HG02588 (cell line): ENCODE measurements around the gene PRR36.

Source experiments
- ATAC-seq: cut with Tn5 transposase; IDR thresholded peaks from one replicate; pipeline ENCODE4 v1.9.1; 2021; ENCODE audit warnings: mild to moderate bottlenecking, moderate library complexity; ENCODE audit not compliant: unreplicated experiment

PRR36 gene

GRCh38 chr19:7873304-7874075 is 700 bp downstream of the PRR36 start:
- no peak for ATAC-seq

DNA sequence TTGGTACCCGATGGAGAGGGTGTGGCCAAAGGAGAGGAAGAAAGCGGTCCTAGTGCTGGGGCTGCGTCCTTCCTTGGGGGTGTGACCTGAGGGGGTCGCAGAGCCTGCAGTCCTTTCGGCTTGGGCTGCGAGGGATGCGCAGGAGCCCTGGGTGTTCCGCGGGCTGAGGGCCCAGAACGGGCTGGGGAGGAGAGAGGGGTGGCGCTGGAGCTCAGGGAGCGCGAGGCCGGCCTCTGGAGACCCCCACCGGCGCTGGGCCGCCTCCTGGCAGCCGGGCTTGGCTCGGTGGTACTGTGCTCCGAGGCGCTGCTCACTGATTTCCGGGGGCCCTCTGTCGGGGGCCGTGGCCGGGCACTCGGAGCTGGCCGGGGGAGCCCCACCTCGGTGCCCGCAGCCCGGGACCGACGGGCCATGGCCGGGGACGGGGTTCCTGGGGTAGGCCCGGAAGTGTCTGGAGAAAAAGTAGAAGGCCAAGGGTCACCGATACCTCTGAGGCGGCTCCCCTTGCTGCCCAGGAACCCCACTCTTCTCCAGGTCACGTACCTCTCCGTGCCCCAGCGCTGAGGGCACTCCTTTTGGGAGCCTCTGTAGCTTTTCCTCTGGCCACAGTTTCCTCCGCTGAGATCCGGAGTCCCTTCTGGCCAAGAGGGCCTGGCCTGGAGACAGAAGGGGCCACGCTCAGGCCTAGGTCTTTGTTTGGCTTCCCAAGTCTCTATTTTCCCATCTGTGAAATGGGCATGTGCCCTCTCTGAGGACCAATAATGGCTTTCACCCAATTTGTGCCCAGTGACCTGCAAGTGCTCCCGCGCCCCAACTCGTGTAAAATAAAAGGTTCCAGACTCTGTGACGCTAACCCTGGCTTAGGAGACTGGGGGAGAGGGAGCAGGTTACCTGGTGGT is 1.6 kb downstream of the PRR36 start:
- ATAC-seq, result no peak

DNA sequence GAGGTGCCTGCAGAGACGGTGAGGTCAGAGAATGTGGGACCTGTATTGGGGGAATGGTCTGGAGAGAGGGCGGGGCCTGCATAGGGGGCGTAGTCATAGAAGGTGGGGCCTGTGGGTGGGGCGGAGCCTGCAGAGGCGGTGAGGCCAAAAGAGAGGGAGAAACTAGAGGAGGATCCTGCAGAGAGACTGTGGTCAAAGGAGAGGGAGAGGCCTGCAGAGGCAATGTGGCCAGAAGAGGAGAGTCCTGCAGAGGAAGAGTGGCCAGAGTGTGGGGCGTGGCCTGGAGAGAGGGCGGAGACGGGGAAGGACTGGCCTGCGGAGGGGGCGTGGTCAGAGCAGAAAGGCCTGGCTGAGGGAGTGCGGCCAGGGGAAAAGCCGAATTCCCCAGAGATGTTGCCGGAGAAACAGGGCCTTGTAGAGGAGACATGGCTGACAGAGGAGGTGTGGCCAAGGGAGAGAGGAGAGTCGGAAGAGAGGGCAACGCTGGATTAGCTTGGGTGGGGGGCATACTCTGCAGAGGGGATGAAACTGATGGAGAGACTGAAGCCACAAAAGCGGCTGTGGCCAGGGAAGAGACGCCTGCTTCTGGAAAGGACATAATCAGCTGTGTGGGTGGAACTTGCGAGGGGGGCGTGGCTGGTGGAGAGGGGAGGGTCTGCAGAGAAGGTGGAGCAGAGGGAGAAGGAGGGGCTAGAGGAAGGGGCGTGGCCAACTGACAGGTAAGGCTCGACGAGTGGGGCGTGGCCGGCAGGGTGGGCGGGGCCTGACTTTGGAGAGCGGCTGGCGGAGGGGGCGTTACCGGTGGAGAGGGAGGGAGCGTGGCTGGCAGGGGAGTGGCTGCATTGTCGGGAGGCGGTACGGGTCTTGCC is 2.5 kb downstream of the PRR36 start:
- ATAC-seq, result no peak

- no peak for ATAC-seq
These were observed 3.4 kb downstream of the PRR36 start for GRCh38 chr19:7870571-7871436.

GRCh38 chr19:7869910-7870511 is 4.2 kb downstream of the PRR36 start:
- no peak for ATAC-seq

DNA sequence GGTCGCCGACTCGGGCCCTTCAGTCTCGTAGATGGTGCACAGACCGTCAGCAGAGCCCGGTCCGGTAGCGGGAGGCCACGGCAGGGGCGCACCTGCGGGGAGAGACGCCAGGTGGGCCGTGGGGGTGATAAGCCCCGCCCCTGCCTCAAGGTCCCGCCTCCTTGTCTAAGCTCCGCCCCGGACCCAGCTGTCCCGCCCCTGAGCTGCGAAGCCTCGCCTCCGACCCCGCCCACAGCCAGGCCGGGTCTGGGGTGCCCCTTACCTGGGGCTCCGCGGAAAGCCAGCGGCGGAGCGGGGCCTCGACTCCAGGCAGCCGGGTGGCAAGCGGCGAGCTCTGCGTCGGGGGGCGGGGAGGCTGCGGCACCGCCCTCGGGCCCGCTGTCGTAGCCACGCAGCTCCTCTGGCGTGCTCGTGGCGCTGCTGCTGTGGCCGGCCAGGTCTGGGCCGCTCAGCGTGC is 4.7 kb downstream of the PRR36 start:
- ATAC-seq, result peak; percentile 45

DNA sequence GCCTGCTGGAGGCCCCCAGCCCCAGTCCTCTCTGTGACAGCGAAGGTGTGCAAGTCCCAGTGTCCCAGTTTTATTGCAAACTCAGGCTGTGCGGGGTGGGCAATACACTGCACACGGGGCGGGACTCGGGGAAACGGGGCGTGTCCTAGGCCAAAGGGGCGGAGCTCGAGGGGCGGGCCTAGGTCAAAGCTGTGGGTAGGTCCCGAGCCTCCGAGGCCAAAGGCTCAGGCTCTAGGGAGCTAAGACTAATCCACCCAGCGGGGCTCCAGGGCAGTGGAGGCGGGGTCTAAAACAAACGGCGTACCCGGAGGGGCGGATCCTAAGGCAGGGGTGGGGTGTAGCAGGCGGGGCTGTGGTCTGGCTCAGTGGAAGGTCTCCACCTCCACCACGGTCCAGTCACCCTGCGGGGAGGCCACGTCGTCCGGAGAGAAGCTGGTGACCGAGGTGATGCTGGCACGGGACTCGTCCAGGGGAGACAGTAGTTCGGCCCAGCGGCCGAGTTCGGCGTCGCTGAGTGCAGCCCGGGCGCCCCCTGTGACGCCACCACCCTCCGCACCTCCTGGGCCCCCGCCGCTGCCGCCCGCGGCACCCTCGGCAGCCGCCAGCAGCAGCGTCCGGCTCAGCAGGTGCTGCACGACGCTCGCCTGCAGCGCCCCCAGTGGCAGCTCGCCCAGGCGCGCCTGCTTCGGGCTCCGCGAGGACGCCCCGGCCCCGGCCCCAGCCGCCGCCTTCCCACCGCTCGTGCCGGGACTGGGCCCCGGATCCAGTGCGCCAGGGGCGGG is 5.3 kb downstream of the PRR36 start:
- ATAC-seq, result peak; percentile 58

DNA sequence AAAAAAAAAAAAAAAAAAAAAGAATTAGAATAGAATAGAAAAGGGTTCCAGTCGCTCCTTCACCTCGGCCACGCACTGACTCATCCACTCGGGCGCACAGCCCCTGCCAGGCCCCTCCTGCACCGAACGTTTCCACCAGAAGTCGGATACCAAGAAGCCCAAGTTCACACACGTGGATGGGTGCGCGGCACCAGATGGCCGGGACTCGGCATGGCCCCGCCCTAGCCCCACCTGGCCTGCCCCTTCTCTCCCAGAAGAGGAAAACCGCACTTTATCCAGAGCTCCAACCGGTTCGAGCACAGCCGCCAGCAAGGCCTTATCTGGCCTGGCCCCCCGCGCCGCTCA is 5.9 kb downstream of the PRR36 start:
- no peak for ATAC-seq

GRCh38 chr19:7867092-7867844 is 6.9 kb downstream of the PRR36 start:
- ATAC-seq, result no peak

GRCh38 chr19:7866399-7867091 is 7.6 kb downstream of the PRR36 start:
- no peak for ATAC-seq

GRCh38 chr19:7865262-7865911 is 8.8 kb downstream of the PRR36 start:
- ATAC-seq, result no peak

GRCh38 chr19:7864690-7865074 is 9.5 kb downstream of the PRR36 start:
- no peak for ATAC-seq

DNA sequence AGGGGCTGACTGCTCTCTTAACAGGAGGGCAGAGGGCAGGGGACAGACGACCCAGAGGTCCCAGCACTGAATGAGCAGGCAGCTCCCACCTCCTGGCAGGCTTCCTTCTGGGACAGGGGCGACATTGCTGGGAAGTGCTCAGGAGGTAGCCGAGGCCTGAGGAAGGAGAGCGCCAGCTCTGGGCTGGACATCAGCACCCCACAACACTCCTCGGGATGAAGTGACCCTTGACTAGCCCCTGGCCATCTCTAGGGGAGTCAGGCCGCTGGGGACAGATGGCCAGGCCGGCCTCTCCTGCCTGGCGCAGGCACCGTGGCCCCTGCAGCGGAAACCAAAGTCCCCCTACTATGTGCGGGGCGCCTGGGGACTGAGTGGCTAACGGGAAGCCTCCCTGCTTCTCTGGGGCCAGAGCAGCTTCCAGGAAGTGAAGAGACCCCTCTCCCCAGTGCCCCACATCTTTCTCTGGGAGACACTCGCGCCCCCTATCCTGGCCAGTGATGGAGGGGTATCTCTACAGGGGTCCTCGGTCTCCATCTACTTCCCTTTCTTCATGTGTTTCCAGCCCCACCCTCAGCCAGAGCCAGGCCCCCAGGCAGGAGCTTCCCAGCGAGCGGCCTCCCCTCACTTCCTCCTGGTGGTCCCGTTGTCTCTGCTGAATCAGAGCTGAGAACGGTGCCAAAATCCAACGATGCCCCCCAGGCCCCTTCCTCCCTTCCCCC is 10.1 kb downstream of the PRR36 start:
- ATAC-seq, result no peak

DNA sequence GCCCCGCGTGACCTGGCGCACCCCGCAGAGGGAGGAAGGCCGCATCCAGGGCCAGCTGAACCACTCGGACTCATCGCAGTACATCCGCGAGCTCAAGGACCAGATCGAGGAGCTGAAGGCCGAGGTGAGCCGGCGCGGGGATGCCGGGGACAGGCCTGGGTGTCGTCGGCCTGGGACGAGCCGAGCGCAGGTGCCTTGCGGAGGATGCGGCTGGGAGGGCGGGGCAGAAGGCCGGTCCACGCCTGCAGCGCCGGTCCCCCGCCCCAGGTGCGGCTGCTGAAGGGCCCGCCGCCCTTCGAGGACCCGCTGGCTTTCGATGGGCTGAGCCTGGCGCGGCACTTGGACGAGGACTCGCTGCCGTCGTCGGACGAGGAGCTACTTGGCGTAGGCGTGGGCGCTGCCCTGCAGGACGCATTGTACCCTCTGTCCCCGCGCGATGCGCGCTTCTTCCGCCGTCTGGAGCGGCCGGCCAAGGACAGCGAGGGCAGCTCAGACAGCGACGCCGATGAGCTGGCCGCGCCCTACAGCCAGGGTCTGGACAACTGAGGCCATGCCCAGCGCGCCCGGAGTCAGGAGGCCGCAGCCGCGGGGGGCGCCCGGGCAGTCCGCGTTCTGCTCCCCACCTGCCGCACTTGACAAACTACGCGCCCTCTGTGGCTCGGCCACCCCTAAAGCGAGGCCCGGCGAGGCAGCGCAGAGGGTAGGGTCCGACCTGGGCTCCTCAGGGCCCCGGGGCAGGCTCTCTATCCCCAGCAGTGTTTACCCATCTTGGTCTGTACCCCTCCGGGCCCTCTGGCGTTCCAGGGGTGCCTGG is 10.8 kb downstream of the PRR36 start:
- no peak for ATAC-seq

GRCh38 chr19:7862413-7862951 is 11.7 kb downstream of the PRR36 start:
- no peak for ATAC-seq
